GM21447 (cell line): ENCODE data around the gene PTPRN2.

ENCODE experiments used
- ATAC-seq: cut with Tn5 transposase; IDR thresholded peaks from one replicate; pipeline ENCODE4 v1.9.1; 2021; ENCODE audit not compliant: unreplicated experiment

Gene PTPRN2

GRCh38 chr7:158603773-158604755 is 16.4 kb upstream of the PTPRN2 start:
- ATAC-seq, result peak; percentile 25

- ATAC-seq, result peak; percentile 70
Observed at GRCh38 chr7:158602905-158603772, 15.5 kb upstream of the PTPRN2 start.

- no peak for ATAC-seq
Observed at GRCh38 chr7:158602041-158602440, 14.4 kb upstream of the PTPRN2 start.

GRCh38 chr7:158601090-158601489 is 13.5 kb upstream of the PTPRN2 start:
- no peak for ATAC-seq

GRCh38 chr7:158596745-158597144 is 9.1 kb upstream of the PTPRN2 start:
- no peak for ATAC-seq

GRCh38 chr7:158596309-158596708 is 8.7 kb upstream of the PTPRN2 start:
- ATAC-seq, result no peak

- ATAC-seq, result no peak
Observed at GRCh38 chr7:158595068-158595467, 7.4 kb upstream of the PTPRN2 start.

- no peak for ATAC-seq
Observed at GRCh38 chr7:158592541-158592940, 4.9 kb upstream of the PTPRN2 start.

GRCh38 chr7:158591944-158592343 is 4.3 kb upstream of the PTPRN2 start:
- ATAC-seq, result no peak

GRCh38 chr7:158590181-158590530 is 2.5 kb upstream of the PTPRN2 start:
- no peak for ATAC-seq

- ATAC-seq, result no peak
Observed at GRCh38 chr7:158589653-158590052, 2.0 kb upstream of the PTPRN2 start.

- no peak for ATAC-seq
Observed at GRCh38 chr7:158588878-158589442, 1.3 kb upstream of the PTPRN2 start.

- no peak for ATAC-seq
Observed at GRCh38 chr7:158588085-158588877, 658 bp upstream of the PTPRN2 start.

- ATAC-seq, result no peak
Observed at GRCh38 chr7:158586499-158587161, 993 bp downstream of the PTPRN2 start.

GRCh38 chr7:158585721-158586498 is 1.7 kb downstream of the PTPRN2 start:
- ATAC-seq, result no peak

- no peak for ATAC-seq
Observed at GRCh38 chr7:158584407-158584806, 3.2 kb downstream of the PTPRN2 start.

GRCh38 chr7:158583810-158584209 is 3.8 kb downstream of the PTPRN2 start:
- no peak for ATAC-seq

GRCh38 chr7:158583143-158583542 is 4.5 kb downstream of the PTPRN2 start:
- ATAC-seq, result no peak

GRCh38 chr7:158582089-158582456 is 5.5 kb downstream of the PTPRN2 start:
- no peak for ATAC-seq
